KBM-7 (cell line): ENCODE data around the gene C16orf89.

ENCODE experiments used
- DNase-seq: peaks from one replicate; pipeline ENCODE4 v3.0.0-alpha.2; 2015
- in situ Hi-C: fragments of 300-500 bp; cut with MboI; formaldehyde crosslinking; loops from 2 replicates; pipeline ENCODE4 v1.14.3; 2020; ENCODE audit warnings: low sequenced_read_pairs, low pct_unique_long_range_greater_than_20kb, mixed read lengths

C16orf89 gene

GRCh38 chr16:5012887-5013286 lies 52.9 kb downstream of the C16orf89 start:
- in situ Hi-C loops, result no loop called here
- DNase-seq, result no peak

- in situ Hi-C loops, result no loop called here
- DNase-seq, result no peak
These were observed 54.1 kb downstream of the C16orf89 start for GRCh38 chr16:5011637-5012036.

- in situ Hi-C loops, result no loop called here
These were observed 55.0 kb downstream of the C16orf89 start for GRCh38 chr16:5010576-5011329.

GRCh38 chr16:5008311-5008731 lies 57.4 kb downstream of the C16orf89 start:
- DNase-seq, result no peak
- in situ Hi-C loops, result no loop called here

More at GRCh38 chr16:5010576-5011329, 55.0 kb downstream of the C16orf89 start:
- DNase-seq, result no peak

- in situ Hi-C loops, result no loop called here
- DNase-seq, result no peak
These were observed 58.5 kb downstream of the C16orf89 start for GRCh38 chr16:5007256-5007655.

- in situ Hi-C loops, result no loop called here
- no peak for DNase-seq
These were observed 59.2 kb downstream of the C16orf89 start for GRCh38 chr16:5006348-5007193.

- DNase-seq, result no peak
- in situ Hi-C loops, result no loop called here
These were observed 59.8 kb downstream of the C16orf89 start for GRCh38 chr16:5005916-5006315.

- DNase-seq, result no peak
- in situ Hi-C loops, result no loop called here
These were observed 61.4 kb downstream of the C16orf89 start for GRCh38 chr16:5004311-5004710.

- no peak for DNase-seq
- in situ Hi-C loops, result no loop called here
These were observed 61.9 kb downstream of the C16orf89 start for GRCh38 chr16:5003828-5004227.

- no peak for DNase-seq
These were observed 62.5 kb downstream of the C16orf89 start for GRCh38 chr16:5003211-5003610.

GRCh38 chr16:5002699-5003143 lies 63.0 kb downstream of the C16orf89 start:
- in situ Hi-C loops, result no loop called here
- no peak for DNase-seq

More at GRCh38 chr16:5003211-5003610, 62.5 kb downstream of the C16orf89 start:
- in situ Hi-C loops, result no loop called here

- DNase-seq, result no peak
- in situ Hi-C loops, result no loop called here
These were observed 63.8 kb downstream of the C16orf89 start for GRCh38 chr16:5001986-5002385.

- in situ Hi-C loops, result no loop called here
- peak; percentile 83 for DNase-seq
These were observed 64.2 kb downstream of the C16orf89 start for GRCh38 chr16:5001571-5001970.

GRCh38 chr16:5000573-5001001 lies 65.2 kb downstream of the C16orf89 start:
- no peak for DNase-seq

GRCh38 chr16:4994719-4995434 lies 70.9 kb downstream of the C16orf89 start:
- in situ Hi-C loops, result no loop called here
- no peak for DNase-seq

More at GRCh38 chr16:5000573-5001001, 65.2 kb downstream of the C16orf89 start:
- in situ Hi-C loops, result no loop called here
